Measurements from ENCODE around the gene CLC.
"Not testable (repeated sequence)": the region's sequence is repeated elsewhere in the genome, so short reads cannot be mapped to it uniquely, and the experiment has no call there.

The CLC gene

GRCh38 chr19:39737891-39738290, at the start of gene CLC:
Gene CLC, minus strand, starts transcription at chr19:39738029. Its CDS starts 77 bp downstream, at chr19:39737952.
- DNase-seq (ENCODE audit: low spot score): no peak

GRCh38 chr19:39780894-39781293, 43.1 kb upstream of the CLC start:
- DNase-seq (ENCODE audit: low spot score): no peak

GRCh38 chr19:39778763-39779162, 40.9 kb upstream of the CLC start, which contains the start of gene LEUTX:
Gene LEUTX, plus strand, starts transcription at chr19:39778854. Its CDS starts 67 bp downstream, at chr19:39778921.
- DNase-seq (ENCODE audit: low spot score): no peak

GRCh38 chr19:39768786-39769185, 31.0 kb upstream of the CLC start:
- no peak for DNase-seq (ENCODE audit: low spot score)

- DNase-seq (ENCODE audit: low spot score): no peak
These were observed 30.5 kb upstream of the CLC start for GRCh38 chr19:39768334-39768733.

GRCh38 chr19:39765091-39766076, 27.6 kb upstream of the CLC start:
- DNase-seq (ENCODE audit: low spot score): peak; percentile 18

- not testable (repeated sequence) for DNase-seq (ENCODE audit: low spot score)
These were observed 24.0 kb upstream of the CLC start for GRCh38 chr19:39761851-39762250.

- DNase-seq (ENCODE audit: low spot score): no peak
These were observed 21.8 kb upstream of the CLC start for GRCh38 chr19:39759457-39760184.

- no peak for DNase-seq (ENCODE audit: low spot score)
These were observed 17.1 kb upstream of the CLC start for GRCh38 chr19:39754971-39755370.

- no peak for DNase-seq (ENCODE audit: low spot score)
These were observed 16.7 kb upstream of the CLC start for GRCh38 chr19:39754544-39754943.

GRCh38 chr19:39752795-39753194, 15.0 kb upstream of the CLC start:
- DNase-seq (ENCODE audit: low spot score): no peak

GRCh38 chr19:39752390-39752789, 14.6 kb upstream of the CLC start:
- no peak for DNase-seq (ENCODE audit: low spot score)

- DNase-seq (ENCODE audit: low spot score): no peak
These were observed 12.2 kb upstream of the CLC start for GRCh38 chr19:39749981-39750380.

GRCh38 chr19:39746836-39747529, 9.2 kb upstream of the CLC start:
- DNase-seq (ENCODE audit: low spot score): no peak

GRCh38 chr19:39745643-39746042, 7.8 kb upstream of the CLC start:
- DNase-seq (ENCODE audit: low spot score): peak; percentile 11

GRCh38 chr19:39740395-39740794, 2.6 kb upstream of the CLC start:
- DNase-seq (ENCODE audit: low spot score): no peak

- no peak for DNase-seq (ENCODE audit: low spot score)
These were observed 985 bp upstream of the CLC start for GRCh38 chr19:39738814-39739213.

- no peak for DNase-seq (ENCODE audit: low spot score)
These were observed 478 bp downstream of the CLC start for GRCh38 chr19:39737351-39737750.

GRCh38 chr19:39736088-39736487, 1.7 kb downstream of the CLC start:
- DNase-seq (ENCODE audit: low spot score): no peak

GRCh38 chr19:39735688-39736087, 2.1 kb downstream of the CLC start:
- no peak for DNase-seq (ENCODE audit: low spot score)

GRCh38 chr19:39733841-39734240, 4.0 kb downstream of the CLC start:
- DNase-seq (ENCODE audit: low spot score): no peak

- no peak for DNase-seq (ENCODE audit: low spot score)
These were observed 6.1 kb downstream of the CLC start for GRCh38 chr19:39731685-39732084.
